Activated B cell treated with CpG ODN at 0.5 μM for 24 hours (primary cell): ENCODE results near the gene MS4A18. TPM values are rescaled to one million over a fixed set of nuclear protein-coding genes. Genes with fewer than 3 reads are reported as not detected.

Experiments
- ATAC-seq: fragments of 200-7000 bp; cut with Tn5 transposase; one replicate; pipeline ENCODE4 v1.10.0; 2021; ENCODE audit warnings: low read depth, mild to moderate bottlenecking, moderate library complexity
- CTCF ChIA-PET: fragments of 350-600 bp; sonication (Branson Sonifier 250); formaldehyde crosslinking; loops from one replicate; lab custom pipeline; 2021; ENCODE audit warnings: antibody characterized with exemption; lab: Charles Lee
- POLR2A ChIA-PET: fragments of 350-600 bp; sonication (Branson Sonifier 250); formaldehyde crosslinking; loops from one replicate; lab custom pipeline; 2021; ENCODE audit warnings: antibody characterized with exemption; lab: Charles Lee
- DNase-seq: peaks from one replicate; pipeline ENCODE4 v3.0.0; 2022
- H3K27ac Mint-ChIP-seq: one replicate; pipeline ENCODE4 v1.8.0; 2020; ENCODE audit warnings: mixed read lengths
- H3K27me3 Mint-ChIP-seq: one replicate; pipeline ENCODE4 v1.8.0; 2021; ENCODE audit warnings: mixed read lengths
- H3K36me3 Mint-ChIP-seq: one replicate; pipeline ENCODE4 v1.8.0; 2021; ENCODE audit warnings: low read depth, mixed read lengths
- H3K4me1 Mint-ChIP-seq: one replicate; pipeline ENCODE4 v1.8.0; 2021; ENCODE audit warnings: mixed read lengths
- H3K4me3 Mint-ChIP-seq: one replicate; pipeline ENCODE4 v1.8.0; 2020; ENCODE audit warnings: mild to moderate bottlenecking, mixed read lengths
- H3K9me3 Mint-ChIP-seq: one replicate; pipeline ENCODE4 v1.8.0; 2020; ENCODE audit warnings: mixed read lengths
- intact Hi-C: fragments of 100-400 bp; cut with micrococcal nuclease; formaldehyde crosslinking; loops from one replicate; pipeline ENCODE4 v1.15.1; 2024
- total RNA-seq: library from RNA; stranded (reverse); gene quantifications from 2 replicates; pipeline ENCODE4 v1.2.3, GENCODE V29; 2022
- TF ChIP-seq, protein P1 (sequence below): fragments of 200-600 bp; IDR thresholded peaks from one replicate; pipeline ENCODE4 v1.8.0; 2022; ENCODE audit warnings: antibody characterized with exemption, mild to moderate bottlenecking

The MS4A18 gene
- total RNA-seq, 1 donor from 2014 or later: not detected

DNA sequence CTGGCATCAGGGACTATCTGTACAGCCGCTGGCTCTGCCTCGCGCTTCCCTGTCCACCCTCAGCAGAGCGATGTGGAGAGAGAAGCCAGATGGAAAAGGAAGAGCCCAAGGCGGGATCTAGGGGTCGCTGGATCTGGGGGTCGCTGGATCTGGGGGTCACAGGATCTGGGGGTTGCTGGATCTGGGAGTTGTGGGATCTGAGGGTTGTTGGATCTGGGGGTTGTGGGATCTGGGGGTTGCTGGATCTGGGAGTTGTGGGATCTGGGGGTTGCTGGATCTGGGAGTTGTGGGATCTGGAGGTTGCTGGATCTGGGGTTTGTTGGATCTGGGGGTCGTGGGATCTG, 58.6 kb downstream of the MS4A18 start:
- TF ChIP-seq, protein P1, sequence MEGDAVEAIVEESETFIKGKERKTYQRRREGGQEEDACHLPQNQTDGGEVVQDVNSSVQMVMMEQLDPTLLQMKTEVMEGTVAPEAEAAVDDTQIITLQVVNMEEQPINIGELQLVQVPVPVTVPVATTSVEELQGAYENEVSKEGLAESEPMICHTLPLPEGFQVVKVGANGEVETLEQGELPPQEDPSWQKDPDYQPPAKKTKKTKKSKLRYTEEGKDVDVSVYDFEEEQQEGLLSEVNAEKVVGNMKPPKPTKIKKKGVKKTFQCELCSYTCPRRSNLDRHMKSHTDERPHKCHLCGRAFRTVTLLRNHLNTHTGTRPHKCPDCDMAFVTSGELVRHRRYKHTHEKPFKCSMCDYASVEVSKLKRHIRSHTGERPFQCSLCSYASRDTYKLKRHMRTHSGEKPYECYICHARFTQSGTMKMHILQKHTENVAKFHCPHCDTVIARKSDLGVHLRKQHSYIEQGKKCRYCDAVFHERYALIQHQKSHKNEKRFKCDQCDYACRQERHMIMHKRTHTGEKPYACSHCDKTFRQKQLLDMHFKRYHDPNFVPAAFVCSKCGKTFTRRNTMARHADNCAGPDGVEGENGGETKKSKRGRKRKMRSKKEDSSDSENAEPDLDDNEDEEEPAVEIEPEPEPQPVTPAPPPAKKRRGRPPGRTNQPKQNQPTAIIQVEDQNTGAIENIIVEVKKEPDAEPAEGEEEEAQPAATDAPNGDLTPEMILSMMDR: no peak
- CTCF ChIA-PET: no interaction called here
- Mint-ChIP-seq H3K4me3 (no peak overlapping the region), H3K36me3 (no peaks in the 10 kb centered on the region), H3K27ac (no peak overlapping the region), H3K4me1 (no peaks in the 10 kb centered on the region), H3K9me3 (no peaks in the 10 kb centered on the region), H3K27me3 (peaks cover 3% of the 10 kb centered on the region)
- intact Hi-C loops: no loop called here
- POLR2A ChIA-PET: no interaction called here
- DNase-seq (no peak), ATAC-seq (no peak)

DNA sequence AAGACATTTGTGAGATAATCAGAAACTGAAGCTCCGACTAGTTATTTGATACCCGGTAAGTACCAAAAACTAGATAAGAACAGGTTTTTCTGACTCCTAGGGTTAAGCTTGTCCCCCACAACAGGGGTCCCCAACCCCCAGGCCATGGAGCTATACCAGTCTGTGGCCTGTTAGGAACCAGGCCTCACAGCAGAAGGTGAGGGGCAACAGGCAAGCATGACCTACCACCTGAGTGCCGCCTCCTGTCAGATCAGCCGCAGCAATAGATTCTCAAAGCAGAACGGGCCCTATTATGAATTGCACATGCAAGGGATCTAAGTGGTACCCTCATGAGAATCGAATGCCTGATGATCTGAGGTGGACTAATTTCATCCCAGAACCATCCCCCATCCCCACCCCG, 59.4 kb downstream of the MS4A18 start:
- ChIA-PET CTCF (no interaction called here), POLR2A (no interaction called here)
- Mint-ChIP-seq H3K27me3 (peaks cover 3% of the 10 kb centered on the region), H3K9me3 (no peaks in the 10 kb centered on the region), H3K4me1 (no peaks in the 10 kb centered on the region), H3K4me3 (no peak overlapping the region), H3K36me3 (no peaks in the 10 kb centered on the region), H3K27ac (no peak overlapping the region)
- no peak for DNase-seq
- intact Hi-C loops: no loop called here
- TF ChIP-seq, protein P1: no peak
- ATAC-seq: no peak

DNA sequence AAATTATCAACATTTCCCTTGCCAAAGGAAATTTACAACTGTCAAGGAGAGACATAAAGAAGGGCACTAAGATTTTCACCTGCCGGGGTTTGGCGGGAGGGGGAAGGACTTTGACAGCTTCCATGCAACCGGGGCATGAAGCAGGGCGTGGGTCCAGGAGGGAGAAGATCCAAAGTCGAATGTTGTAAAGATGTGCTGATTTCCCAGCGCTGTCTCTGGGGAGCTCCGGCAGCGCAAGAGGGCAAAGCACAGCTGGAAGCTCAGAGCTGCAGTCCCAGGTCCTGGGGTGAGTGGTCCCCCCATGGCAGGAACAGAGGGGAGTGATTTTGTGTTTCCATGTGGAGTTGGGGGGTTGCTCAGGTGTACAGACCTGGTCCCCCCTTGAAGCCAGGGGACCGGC, 60.6 kb downstream of the MS4A18 start, which contains the start of gene MS4A10:
Gene MS4A10 (plus strand): TSS at position 198 of the 400 bp plus-strand sequence. CDS start 5,003 bp downstream, outside the sequence.
- ChIA-PET POLR2A (interaction anchor here (1.2 kb wide), 1 partner anchor 9 kb away, joined by 3 read pairs; no protein-coding TSS in a partner anchor), CTCF (no interaction called here)
- Mint-ChIP-seq H3K27me3 (peaks cover 3% of the 10 kb centered on the region), H3K4me3 (no peak within 1 kb of the TSS), H3K4me1 (no peaks in the 10 kb centered on the region), H3K9me3 (no peaks in the 10 kb centered on the region), H3K36me3 (no peaks in the 10 kb centered on the region), H3K27ac (no peak within 1 kb of the TSS)
- intact Hi-C loops: no loop called here
- no peak for DNase-seq
- TF ChIP-seq, protein P1: no peak
- no peak for ATAC-seq

DNA sequence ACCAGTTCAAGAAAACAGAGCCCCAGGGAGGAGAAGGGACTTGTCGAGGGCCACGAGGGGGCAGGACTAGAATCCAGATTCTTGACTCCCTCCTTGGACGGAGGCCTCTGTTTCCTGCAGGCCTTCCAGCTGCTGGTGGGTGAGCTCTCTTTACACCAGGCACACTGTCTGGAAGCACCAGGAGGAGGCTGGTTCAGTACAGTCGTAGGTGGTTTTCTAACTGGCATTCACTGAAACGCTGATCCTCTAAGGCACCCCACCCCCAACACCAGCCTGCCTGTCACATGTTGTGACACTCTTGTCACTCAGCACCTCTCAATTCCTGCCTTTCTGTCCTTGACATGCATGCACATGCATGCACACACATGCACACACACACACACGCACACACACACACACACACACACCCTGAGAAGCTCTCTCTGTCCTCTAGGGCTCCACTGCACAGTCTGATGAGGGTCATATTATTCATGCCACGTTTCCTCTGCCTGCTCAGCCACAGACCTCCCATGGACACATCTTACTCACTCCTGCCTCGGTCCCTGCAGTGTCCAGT, 61.4 kb downstream of the MS4A18 start:
- no peak overlapping the region for H3K27ac Mint-ChIP-seq
- no peak overlapping the region for H3K4me3 Mint-ChIP-seq
- ChIA-PET CTCF (no interaction called here), POLR2A (interaction anchor here (1.2 kb wide), 1 partner anchor 10 kb away, joined by 3 read pairs; no protein-coding TSS in a partner anchor)
- no peaks in the 10 kb centered on the region for H3K4me1 Mint-ChIP-seq
- TF ChIP-seq, protein P1: no peak
- no peaks in the 10 kb centered on the region for H3K9me3 Mint-ChIP-seq
- ATAC-seq (no peak), DNase-seq (no peak)
- intact Hi-C loops: no loop called here
- H3K27me3 Mint-ChIP-seq: peaks cover 3% of the 10 kb centered on the region
- no peaks in the 10 kb centered on the region for H3K36me3 Mint-ChIP-seq

DNA sequence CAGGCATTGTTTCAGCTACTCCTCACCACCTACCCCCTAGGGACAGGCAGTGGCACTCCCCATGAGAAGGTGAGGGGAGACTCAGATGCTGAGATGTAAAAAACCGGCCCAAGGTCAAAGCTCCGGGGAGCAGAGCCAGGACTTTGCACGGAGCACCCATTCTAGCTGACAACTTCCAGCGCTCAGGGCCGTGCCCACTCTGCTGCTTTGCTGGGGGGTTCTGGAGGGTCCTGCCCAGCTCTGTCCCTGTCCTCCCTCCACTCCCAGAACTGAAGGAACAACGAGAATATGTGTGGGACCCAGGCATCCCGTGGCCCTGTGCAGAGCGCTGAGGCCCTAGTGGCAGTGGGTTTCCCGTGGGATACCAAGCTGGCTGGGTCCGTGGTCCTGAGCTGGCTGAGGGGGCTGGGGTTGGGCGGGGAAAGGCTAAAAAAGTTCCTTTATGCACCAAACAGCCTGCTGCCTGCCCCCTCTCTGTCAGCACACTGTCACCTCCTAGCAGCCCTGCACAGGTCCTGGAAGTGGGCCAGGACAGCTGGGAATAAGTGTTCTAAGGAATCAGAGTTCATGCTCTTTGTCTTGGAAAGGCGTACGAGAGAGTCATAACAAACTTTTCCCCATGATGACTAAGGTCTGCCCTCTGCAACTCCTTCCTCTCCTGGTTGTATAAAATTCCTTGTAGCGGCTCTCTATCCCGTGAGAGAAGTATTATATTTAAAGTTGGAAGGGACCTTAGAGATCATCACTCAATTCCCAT, 62.5 kb downstream of the MS4A18 start:
- Mint-ChIP-seq H3K36me3 (no peaks in the 10 kb centered on the region), H3K27me3 (peaks cover 3% of the 10 kb centered on the region), H3K4me3 (no peak overlapping the region), H3K27ac (no peak overlapping the region), H3K9me3 (no peaks in the 10 kb centered on the region), H3K4me1 (no peaks in the 10 kb centered on the region)
- intact Hi-C loops: no loop called here
- ChIA-PET POLR2A (interaction anchor here (0.7 kb wide), 1 partner anchor 210 kb away, joined by 5 read pairs; no protein-coding TSS in a partner anchor), CTCF (no interaction called here)
- TF ChIP-seq, protein P1: no peak
- no peak for DNase-seq
- ATAC-seq: no peak
